Inferior parietal cortex (tissue), 1 donor: ENCODE results near the gene MACROD2.

Experiments used
- DNase-seq: peaks from one replicate; pipeline ENCODE4 v3.0.0-alpha.2; 2016; ENCODE audit errors: extremely low spot score

The MACROD2 gene

DNA sequence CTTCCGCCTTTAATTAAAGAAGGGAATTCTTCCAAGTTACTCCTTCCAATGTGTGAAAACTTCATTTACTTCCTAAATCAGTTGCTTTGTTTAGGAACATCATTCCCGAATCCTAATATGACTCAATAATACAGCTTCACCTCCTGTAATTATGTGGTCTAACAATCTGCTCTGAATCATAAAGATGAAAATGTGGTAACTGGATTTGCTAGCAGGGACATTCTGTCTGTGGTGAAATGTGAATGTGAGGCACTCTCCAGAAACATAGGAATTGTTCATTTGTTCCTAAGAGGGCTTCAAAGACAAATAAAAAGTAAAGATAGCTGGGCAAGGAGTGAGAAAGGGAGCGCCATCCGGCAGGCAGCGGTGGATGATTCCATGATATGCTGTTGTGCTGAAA, 1899.8 kb downstream of the MACROD2 start:
- peak; percentile 38 for DNase-seq

DNA sequence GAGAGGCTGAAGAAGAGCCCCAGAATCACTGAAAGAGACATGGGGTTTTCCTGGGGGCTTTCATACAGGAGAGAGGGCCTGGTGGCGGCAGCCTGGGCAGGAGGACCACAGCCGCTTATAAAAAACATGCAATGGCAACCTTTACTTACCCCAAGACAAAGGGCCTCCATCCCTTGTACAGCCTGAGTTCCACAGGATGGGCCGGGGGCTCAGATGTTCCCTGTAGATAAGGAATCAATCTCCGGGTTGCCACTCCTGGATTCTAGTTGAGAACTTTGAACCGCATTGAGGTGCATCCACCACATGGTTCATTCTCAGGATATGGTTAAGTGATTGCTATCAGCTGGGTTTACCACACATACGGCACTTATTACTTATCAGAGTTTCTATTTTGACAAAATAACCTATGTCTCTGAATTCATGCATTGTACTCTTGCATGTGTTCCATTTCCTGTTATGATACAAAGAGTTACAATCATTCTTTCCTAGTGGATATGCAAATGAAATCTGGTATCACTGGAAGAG, 1900.3 kb downstream of the MACROD2 start:
- peak; percentile 15 for DNase-seq

DNA sequence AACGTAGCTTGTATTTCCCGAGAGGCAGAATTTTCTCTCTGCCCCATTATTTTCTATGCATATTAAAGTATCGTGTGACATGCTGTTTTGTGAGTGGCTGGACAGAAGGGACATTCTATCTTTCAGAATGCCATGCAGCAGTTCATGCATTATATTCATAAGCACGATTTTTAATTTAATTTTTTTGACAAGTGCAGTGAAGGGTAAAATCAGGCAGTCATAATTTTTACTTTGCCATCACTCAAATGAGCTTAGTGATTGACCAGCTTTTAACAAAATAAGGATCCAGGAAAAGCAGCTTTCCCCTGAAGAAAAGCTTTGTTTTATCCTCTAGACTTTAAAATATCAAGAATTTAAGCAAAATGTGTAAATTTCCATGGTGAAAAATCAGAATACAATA, 1904.7 kb downstream of the MACROD2 start:
- DNase-seq = no peak

DNA sequence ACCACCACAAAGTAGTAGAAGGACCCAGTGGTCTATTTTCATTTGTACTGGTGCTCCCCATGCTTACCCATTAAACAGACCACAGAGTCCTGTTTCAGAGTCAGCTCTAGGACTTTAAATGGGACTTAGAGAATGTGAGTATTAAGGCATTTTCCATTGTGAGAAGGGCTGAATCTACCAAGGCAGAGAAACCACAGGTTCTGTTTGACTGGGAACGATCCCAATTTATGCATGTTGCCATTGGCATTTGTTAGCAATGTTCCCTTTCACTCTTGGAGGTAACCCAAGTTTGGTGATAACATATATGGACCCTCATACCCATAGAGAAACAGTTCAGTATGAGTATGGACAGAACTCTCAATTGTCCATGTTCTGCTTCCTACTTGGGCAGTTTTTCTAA, 1905.1 kb downstream of the MACROD2 start:
- DNase-seq = no peak

DNA sequence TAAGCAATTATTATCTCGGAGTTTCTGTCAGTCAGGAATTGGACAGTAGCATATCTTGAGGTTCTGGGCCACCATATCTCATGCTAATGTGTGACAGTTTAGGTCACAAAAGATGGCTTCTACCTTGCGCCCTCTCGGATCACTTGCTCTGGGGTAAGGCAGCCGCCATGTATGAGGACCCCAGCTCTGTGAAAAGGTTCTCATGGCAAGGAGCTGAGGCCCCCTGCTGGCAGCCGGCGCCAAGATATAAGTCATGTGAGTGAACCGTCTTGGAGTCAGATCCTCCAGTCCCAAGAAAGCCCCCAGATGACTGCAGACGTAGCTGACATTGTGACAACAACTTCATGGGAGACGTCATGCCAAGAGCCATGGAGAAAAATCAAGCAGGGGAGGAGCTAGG, 1907.2 kb downstream of the MACROD2 start:
- no peak for DNase-seq

DNA sequence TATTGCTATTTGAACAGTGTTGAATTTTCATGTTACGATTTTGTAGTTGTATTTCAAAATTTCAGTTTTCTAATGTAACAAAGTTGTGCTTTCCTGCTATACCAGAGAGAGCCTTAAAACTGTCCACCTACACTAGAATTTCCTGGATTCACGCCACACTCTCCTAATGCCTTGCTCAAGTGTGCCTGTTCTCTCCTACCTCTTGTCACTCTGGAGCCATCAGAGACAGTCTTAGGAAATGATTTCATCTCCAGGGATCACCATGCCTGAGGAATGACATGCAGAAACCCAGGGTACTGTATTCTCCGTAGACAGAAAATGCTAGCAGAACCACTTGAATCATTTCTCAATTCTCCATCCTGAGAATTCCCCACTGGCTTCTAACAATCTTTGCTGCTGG, 1910.3 kb downstream of the MACROD2 start:
- DNase-seq = peak; percentile 42

DNA sequence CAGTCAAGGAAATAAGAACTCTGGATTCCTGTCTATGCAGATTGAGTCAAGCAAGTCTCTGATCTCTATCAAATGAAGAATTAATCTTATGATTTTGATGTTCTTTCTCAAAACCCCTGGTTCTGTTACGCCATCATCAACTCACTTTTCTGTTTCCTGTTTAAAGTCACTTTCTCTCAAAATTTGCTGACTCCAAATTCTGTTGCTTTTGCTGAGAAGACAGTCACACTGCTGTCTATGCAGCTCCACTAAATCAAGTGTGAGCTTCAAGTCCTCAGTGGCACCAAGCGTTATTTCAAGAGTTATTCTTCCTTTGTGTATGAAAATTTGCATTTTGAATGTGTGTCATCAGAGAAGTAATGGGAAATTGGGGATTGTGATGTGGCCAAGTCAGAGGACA, 1914.7 kb downstream of the MACROD2 start:
- DNase-seq = no peak

DNA sequence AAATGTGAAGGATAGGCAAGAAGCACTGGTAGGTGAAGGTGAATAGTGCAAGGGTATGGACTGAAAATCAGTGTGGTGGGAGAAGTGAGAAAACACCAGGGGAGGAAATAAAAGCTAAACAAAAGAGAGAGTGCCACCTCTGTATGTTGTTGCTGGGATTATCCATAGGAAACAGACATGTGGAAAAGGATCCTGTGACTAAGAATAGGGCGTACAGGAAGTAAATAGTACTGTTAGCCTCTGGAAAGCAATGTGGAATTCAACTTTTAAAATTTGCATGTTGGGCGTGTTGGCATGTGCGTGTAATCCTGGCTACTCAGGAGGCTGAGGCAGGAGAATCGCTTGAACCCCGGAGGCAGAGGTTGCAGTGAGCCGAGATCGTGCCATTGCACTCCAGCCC, 1916.3 kb downstream of the MACROD2 start:
- DNase-seq = no peak

DNA sequence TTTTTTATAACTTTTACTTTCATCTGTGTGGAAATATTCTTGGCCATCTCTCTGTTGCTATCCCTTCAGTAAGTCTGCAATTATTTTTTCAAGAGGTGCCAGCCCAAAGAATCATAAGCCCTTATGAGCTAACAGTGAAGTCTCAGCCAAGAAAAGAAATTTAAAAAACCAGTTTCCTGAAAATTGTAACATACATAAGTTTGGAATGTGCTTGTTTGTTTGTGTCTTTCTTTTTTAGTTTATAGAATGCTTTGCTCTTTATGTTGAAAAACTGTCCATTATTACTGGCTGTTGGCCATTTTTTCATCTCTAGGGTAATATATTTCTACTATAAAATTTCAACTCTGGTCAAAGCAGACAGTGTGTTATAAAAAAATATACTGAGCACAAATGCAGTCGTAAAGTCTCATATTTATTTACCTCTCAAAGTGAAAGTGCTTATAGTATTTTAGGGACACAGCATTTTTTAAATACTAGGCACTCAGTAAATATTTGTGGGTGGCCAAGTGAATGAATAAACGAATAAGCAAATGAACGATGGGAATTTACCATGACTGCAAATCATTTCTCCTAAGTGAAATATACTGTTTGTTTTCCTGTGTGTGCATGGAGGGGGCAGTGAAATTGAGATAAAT, 1918.2 kb downstream of the MACROD2 start:
- no peak for DNase-seq

DNA sequence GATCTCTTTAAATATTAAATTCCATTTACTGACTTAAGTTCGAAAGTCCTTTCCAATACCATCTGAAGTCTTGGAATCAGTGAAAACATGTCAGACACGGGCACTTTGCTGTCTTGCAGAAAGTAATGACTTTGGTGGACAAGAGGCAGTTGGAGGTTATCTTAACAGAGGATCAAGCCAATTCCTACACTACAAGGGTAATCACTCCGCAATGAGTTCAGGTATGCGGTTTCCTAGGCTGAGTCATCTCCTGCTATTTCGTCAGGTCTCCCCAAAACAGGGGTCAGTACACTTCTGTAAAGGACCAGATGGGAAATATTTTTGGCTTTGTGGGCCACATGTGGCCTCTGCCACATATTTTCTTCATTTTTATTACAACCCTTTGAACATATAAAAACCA, 1921.3 kb downstream of the MACROD2 start:
- DNase-seq = no peak

DNA sequence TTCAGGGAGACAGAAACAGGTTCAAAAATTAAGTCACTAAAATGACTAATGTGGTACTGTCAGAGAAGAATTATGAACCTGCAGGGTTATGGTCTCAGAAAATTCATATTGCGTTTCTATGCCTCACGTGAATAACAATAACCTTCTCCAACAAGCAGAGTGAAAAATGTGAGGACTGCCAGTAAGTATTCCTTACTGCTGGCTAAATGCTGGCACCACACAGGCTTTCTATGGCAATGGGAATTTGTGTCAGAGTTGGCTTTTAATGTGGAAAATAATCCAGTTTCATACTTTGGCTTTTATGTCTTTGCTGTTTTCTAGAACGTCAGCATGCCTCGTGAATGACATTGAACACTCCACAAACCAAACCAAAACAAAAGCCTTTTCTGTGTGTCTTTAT, 1922.0 kb downstream of the MACROD2 start:
- DNase-seq = no peak

DNA sequence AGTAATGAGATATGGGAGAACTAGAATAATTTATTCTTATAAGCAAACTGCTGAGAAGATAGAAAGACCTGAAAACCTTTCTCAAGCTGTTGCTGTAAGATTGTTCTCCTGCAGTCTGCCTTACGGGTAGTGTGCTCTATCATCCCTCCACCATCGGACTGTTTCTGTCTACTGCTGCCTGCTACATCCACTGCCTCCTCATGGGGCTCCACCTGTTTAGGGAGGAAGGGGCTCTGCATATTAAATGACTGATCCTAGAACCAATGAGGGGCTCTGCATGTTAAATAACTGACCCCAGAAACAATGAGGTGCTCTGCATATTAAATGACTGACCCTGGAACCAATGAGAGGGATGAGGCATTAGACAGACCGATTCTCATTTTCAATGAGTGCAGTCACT, 1923.3 kb downstream of the MACROD2 start:
- no peak for DNase-seq

DNA sequence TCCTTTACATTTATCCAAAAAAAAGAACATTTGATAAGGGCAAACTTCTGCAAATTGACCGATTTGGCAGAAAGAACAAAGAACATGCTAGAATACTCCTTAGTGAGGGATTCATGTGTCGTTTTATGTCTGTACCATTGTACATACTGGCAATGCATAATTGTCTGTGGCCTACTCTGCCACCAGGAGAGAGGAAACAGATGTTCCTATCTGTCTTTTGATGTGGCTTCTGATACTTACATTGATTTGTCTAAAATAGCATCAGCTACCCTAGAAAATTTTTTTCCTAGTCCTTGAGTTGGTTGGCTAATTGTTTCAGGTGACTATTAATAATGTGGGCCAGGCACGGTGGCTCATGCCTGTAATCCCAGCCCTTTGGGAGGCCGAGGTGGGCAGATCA, 1923.8 kb downstream of the MACROD2 start:
- no peak for DNase-seq

DNA sequence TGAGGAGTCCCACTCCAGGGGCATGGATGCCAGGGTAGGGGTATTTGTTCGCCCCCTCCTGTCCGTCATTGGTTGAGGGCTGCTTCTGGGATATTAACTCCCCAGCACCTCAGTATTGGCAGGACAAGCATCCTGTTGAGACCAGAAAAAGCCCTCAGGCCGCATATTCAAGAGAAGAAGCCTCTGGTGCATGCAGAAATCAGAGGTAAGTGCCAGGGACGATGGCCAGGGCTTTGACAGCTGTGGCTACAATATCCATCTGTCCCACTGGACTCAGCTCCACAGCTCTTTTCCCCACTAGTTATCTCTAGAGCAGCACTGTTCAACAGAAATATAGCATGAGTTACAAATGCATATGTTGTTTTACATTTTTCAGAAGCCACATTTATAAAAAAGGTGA, 1926.6 kb downstream of the MACROD2 start:
- DNase-seq = no peak

DNA sequence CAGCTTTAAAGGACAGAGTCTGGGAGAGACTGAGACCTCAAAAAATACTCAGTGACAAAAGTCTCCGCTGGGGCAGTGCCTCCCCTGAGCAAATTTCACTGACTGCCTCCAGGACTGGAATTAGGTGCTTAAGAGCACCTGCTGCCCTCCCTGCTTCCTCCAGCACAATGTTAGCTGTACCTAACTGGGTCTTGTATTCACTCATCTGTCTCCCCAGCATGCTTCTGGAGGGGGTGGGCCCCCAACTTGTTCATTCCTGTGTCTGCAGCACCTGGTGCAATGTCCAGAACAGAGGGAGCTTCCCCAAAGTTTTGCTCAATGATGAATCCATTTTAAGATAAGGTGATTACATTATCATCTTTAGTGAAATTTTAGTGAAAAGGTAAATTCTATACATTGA, 1927.2 kb downstream of the MACROD2 start:
- DNase-seq = no peak

DNA sequence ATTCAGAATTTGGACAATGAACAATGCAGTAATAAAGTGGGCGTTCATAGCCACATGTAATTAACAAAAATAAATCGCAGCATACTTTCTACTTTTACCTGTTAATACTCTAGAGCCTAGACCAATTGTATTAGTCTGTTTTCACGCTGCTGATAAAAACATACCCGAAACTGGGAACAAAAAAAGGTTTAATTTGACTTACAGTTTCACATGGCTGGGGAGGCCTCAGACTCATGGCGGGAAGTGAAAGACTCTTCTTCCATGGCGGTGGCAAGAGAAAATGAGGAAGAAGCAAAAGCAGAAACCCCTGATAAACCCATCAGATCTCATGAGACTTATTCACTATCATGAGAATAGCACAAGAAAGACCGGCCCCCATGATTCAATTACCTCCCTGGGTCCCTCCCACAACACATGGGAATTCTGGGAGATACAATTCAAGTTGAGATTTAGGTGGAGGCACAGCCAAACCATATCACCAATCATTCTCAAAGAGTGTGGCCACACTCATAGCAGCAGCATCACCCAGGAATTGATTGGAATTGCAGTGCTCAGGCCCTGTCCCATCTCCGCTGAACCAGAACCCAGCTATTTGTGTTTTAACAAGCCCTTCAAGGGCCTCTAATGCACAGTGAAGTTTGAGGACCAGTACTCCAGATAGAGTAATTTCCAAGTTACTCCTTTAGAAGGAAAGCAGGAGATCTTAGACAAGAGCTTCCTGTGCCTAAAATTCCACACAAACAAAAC, 1927.9 kb downstream of the MACROD2 start:
- DNase-seq = no peak

DNA sequence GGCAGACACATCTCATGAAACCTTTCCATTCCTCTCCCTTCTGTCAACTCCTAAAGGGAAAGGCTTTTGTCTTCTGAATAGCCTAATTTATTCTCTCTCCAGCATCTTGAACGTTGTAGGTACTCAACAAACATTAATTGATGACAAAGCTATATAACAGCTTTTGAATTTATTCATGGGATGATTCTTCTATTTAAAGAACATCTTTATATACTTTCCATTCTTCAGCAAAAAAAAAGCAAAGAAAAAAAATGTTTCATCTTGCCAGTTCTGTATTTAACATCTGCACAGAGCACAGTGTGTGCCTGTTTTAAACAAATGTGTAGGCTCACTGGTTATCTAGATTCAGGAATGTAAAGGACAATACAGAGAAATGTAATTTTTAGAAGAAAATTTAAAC, 1929.2 kb downstream of the MACROD2 start:
- peak; percentile 55 for DNase-seq

DNA sequence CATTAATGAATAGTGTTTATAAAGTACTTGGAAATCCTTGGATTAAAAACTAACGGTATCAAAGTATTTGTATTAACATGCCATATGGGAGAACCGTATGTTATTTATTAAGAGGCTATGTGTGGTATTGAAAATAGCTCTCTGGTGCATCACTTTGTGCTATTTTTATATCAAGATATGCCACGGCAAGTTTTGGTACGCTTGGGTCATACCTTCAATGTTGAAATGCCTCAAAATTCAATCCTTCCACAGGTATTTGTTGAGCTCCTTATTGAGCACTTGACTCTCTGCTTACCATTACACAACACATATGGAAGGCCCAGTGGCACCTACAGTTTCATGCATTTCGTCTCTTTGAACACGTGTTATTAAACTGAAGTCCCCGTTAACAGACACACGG, 1930.1 kb downstream of the MACROD2 start:
- DNase-seq = no peak

DNA sequence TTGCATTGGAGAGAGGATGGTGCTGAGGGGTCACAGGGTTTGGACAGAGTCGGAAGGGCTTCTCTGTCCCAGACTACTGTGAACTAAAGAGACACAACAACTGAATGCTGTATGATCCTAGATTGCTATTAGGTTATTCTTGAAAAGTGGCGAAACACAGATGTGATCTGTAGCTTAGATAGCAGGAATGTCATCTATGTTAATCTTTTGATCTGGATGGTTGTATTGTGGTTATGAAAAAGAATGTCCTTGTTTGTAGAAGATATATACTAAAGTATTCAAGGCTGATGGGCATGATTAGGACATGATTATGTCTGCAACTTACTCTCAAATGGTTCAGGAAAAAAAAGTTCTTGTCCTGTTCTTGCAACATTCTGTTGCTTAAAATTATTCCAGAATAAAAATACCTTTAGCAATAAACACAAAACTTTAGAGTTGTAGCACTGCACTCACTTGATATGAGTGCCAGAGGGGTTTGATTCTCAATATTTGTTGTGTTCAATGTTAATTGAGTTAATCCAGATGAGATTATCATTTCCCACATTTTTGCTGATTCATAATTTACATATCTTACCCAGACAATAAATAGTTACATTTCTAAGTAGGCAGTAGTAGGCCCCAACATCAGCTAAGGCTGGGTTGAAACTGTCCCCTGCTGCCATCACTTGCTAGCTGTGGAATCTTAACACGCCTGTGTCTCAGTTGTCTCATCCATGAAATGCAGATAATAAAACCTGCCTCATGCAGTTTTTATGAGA, 1932.8 kb downstream of the MACROD2 start:
- no peak for DNase-seq

DNA sequence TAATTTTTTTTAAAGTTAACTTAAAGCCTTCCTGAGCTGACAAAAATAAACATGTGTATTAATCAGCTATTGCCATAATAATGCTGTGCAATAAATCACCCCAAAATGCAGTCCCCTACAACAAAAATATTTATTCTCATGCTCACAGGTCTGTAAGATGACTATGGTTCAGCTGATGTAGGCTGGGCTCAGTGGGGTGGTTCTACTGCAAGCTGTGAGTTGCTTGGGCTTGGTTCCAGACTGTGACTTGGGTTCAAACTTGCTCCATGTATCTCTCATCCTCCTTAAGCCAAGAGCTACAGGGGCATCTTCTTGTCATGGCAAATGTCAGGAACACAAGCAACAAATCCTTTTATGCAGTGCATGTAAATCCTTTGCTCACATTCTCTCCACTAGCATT, 1933.6 kb downstream of the MACROD2 start:
- no peak for DNase-seq

DNA sequence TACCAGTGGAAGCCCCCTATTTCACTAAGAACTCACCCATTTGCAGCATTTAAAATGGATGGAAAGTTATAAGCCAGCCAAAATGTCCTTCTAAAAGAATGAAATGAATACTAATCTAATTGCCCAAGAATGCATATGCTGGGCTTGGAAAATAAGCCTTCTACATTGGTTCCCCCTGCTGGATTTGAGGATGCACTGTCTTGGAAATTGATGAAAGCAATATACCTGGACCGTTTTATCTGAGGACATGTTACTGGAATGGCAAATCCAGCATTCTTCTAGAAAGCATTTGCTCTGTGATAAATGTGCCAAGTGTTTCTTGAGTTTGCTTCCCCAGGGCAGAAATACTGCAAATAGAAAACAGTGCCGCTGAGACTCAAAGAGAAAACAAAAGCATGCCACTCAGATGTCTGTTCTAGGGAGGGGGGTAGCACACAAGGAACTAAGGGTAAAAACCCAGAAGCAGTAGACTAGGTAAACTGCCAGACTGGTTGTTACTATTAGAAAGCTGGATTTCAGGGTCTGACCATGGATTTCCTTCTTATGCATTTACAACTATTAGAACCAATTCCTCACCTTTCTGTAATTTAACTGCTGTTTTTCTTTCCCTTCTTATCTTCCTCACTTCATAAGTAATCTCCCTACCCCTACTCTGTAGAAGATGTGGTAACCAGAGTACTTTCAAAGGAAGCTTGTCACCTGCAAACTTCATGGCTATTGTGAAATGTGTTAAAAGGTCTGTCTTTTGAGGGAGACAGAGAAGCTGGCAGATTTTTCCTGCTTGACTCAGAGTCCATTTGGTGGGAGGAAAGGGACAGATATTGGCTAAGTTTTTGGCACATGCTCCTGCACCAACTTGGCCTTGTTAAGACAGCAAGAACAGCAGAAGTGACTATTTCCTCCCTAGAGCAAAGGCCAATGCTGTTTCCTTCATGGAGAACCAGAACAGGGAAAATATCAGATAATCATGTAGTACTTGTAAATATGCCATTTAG, 1935.3 kb downstream of the MACROD2 start:
- peak; percentile 73 for DNase-seq

DNA sequence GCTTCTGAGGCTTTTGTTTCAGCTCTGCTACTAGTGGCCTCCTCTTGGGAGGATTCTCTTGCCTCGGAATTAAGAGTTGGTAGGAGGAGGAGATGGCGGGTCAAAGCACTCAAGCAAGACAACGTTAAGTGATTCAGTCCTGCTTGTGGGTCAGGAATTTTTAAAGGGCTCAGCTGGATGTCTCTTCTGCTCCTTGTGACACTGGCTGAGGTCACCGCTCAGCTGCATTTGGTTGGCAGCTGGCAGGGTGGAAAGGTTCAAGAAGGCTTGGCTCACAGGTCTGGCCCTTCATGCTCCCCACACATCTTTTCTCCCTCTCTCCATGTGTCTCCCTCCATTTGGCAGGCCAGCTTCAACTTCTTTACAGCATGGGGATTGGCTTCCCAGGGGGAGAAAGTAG, 1936.6 kb downstream of the MACROD2 start:
- DNase-seq = no peak
